Mesodermal cell (in vitro differentiated cells): ENCODE results near the gene GUCY1B1.
"Not testable (repeated sequence)": the region's sequence is repeated elsewhere in the genome, so short reads cannot be mapped to it uniquely, and the experiment has no call there.

ENCODE experiments used
- H3K27ac ChIP-seq: 2 replicates; pipeline ENCODE4 v1.7.0; 2013; ENCODE audit warnings: mild to moderate bottlenecking, low read depth, low read length, moderate library complexity; ENCODE audit not compliant: severe bottlenecking
- H3K36me3 ChIP-seq: 2 replicates; pipeline ENCODE4 v1.7.1; 2013; ENCODE audit warnings: mild to moderate bottlenecking, low read length, moderate library complexity; ENCODE audit not compliant: control insufficient read depth, insufficient read depth
- H3K4me1 ChIP-seq: one replicate; pipeline ENCODE4 v1.7.1; 2013; ENCODE audit warnings: mild to moderate bottlenecking, low read length; ENCODE audit not compliant: insufficient read depth, control insufficient read depth, poor library complexity, severe bottlenecking
- H3K4me3 ChIP-seq: 2 replicates; pipeline ENCODE4 v1.7.0; 2013; ENCODE audit warnings: low read length, control low read depth, mild to moderate bottlenecking; ENCODE audit not compliant: insufficient read depth, poor library complexity, severe bottlenecking; ENCODE audit errors: extremely low read depth
- H3K9me3 ChIP-seq: 2 replicates; pipeline ENCODE4 v1.7.1; 2013; ENCODE audit warnings: mild to moderate bottlenecking, low read length, moderate library complexity; ENCODE audit not compliant: control insufficient read depth
- WGBS, 2 experiments: methylation state at CpG; one replicate each; pipeline ENCODE4 v1.1.5; 2013; ENCODE audit warnings: missing lambda C conversion rate in 2 of 2; ENCODE audit not compliant: insufficient coverage in 2 of 2; 5-methylcytosine and 5-hydroxymethylcytosine counted together

Gene GUCY1B1

DNA sequence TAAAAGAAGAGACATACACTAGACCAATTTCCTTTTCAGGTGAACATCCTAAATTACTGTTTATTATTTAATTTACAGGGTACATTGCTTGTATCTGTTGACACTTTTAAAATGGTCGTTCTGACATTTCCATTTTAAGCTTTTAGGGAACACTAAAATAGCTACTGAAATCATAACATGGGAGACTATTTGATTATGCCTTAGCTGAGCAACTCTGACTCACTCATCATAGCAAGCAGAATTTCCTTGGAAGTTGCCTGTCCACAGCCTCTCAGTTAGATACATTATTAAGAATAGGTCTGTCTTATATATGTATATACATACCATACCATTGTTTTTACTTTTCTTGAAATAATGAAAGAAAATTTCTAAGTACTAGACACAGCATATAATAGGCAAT is 22.0 kb downstream of the GUCY1B1 start:
- Histone ChIP-seq H3K27ac (no peak overlapping the region), H3K4me3 (no peak overlapping the region), H3K9me3 (no peaks in the 10 kb centered on the region), H3K36me3 (no peaks in the 10 kb centered on the region), H3K4me1 (no peaks in the 10 kb centered on the region)
- WGBS, 2 experiments = no CpG with 5 or more reads among the region's 1 CpG

DNA sequence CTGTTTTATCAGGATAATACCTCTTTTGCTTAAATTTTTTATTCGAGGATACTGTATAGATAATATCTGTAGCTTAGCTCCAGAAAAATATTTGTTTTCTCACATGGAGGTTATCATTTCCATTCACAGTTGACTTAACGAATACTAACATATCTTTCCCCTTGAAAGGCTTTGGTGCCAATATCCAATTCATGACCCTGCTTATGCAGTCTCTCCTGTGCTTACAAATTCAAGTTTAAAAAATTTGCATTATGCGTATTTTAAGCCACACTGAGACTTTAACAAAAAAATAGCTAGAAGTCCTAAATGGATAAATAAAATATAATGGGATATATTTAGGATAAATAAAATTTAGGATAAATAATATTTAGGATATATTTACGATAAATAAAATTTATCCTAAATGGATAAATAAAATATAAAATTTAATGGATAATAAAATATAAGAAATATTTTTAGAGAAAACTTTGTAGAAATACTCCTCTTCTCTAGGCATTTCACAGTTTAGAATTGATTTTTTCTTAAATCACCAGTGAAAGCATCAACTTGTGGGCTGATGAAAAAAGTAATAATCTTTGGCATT is 22.5 kb downstream of the GUCY1B1 start:
- Histone ChIP-seq H3K36me3 (no peaks in the 10 kb centered on the region), H3K4me1 (no peaks in the 10 kb centered on the region), H3K27ac (no peak overlapping the region), H3K9me3 (no peaks in the 10 kb centered on the region), H3K4me3 (no peak overlapping the region)
- WGBS, 2 experiments = 67 to 100% methylated on average over 1 of the region's 4 CpGs

- no peak overlapping the region for H3K27ac ChIP-seq
- H3K4me3 ChIP-seq = no peak overlapping the region
- no peaks in the 10 kb centered on the region for H3K9me3 ChIP-seq
- WGBS, 2 experiments = no CpG with 5 or more reads among the region's 1 CpG
- no peaks in the 10 kb centered on the region for H3K4me1 ChIP-seq
- no peaks in the 10 kb centered on the region for H3K36me3 ChIP-seq
Observed at GRCh38 chr4:155784637-155785036, 25.8 kb downstream of the GUCY1B1 start.

GRCh38 chr4:155785828-155786227 is 27.0 kb downstream of the GUCY1B1 start:
- no peak overlapping the region for H3K4me3 ChIP-seq
- H3K27ac ChIP-seq = no peak overlapping the region
- H3K4me1 ChIP-seq = no peaks in the 10 kb centered on the region
- no peaks in the 10 kb centered on the region for H3K36me3 ChIP-seq
- WGBS, 2 experiments = no CpG with 5 or more reads among the region's 1 CpG
- H3K9me3 ChIP-seq = no peaks in the 10 kb centered on the region

DNA sequence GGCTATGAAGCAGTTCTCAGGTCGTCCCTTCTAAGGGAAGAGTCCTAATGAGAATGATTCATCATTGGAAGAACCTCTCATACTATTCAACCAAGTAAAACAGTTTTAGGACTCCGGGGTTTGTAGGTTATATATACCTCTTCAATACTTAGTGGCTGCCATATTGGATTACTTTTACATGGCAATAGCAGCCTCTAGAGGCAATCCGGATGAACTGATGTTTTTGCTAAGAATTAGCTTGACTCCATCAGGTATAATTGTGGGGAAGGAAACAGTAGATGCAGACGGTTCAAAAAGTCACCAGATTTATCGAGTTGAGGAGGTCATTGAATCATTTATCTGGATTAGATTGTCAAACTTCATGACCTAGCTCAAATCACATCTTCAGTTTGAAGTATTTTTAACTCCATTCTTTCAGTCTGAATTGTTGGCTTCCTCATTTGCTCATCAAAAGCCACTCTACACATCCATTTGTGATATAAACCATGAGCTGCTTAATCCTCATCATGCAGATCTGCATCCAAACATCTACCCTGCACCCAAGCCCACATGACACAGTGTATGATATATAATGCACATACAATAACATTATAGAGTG is 28.4 kb downstream of the GUCY1B1 start:
- H3K9me3 ChIP-seq = no peaks in the 10 kb centered on the region
- no peak overlapping the region for H3K27ac ChIP-seq
- no peaks in the 10 kb centered on the region for H3K36me3 ChIP-seq
- H3K4me1 ChIP-seq = no peaks in the 10 kb centered on the region
- WGBS, 2 experiments = 11 to 17% methylated on average over 2 to 3 of the region's 5 CpGs
- no peak overlapping the region for H3K4me3 ChIP-seq

- no peaks in the 10 kb centered on the region for H3K36me3 ChIP-seq
- H3K4me1 ChIP-seq = no peaks in the 10 kb centered on the region
- no peak overlapping the region for H3K4me3 ChIP-seq
- 79 to 100% methylated on average over 3 to 5 of the region's 6 CpGs for WGBS, 2 experiments
- no peaks in the 10 kb centered on the region for H3K9me3 ChIP-seq
- H3K27ac ChIP-seq = no peak overlapping the region
Observed at GRCh38 chr4:155789391-155789790, 30.6 kb downstream of the GUCY1B1 start.

GRCh38 chr4:155789982-155790381 is 31.2 kb downstream of the GUCY1B1 start:
- no peaks in the 10 kb centered on the region for H3K36me3 ChIP-seq
- WGBS, 2 experiments = no CpG with 5 or more reads among the region's 3 CpGs
- no peaks in the 10 kb centered on the region for H3K4me1 ChIP-seq
- no peaks in the 10 kb centered on the region for H3K9me3 ChIP-seq
- no peak overlapping the region for H3K4me3 ChIP-seq
- H3K27ac ChIP-seq = no peak overlapping the region

GRCh38 chr4:155794589-155795236 is 35.9 kb downstream of the GUCY1B1 start:
- H3K4me3 ChIP-seq = no peak overlapping the region
- H3K9me3 ChIP-seq = no peaks in the 10 kb centered on the region
- no peaks in the 10 kb centered on the region for H3K4me1 ChIP-seq
- WGBS, 2 experiments = no CpG with 5 or more reads among the region's 1 CpG
- H3K36me3 ChIP-seq = no peaks in the 10 kb centered on the region
- H3K27ac ChIP-seq = no peak overlapping the region

DNA sequence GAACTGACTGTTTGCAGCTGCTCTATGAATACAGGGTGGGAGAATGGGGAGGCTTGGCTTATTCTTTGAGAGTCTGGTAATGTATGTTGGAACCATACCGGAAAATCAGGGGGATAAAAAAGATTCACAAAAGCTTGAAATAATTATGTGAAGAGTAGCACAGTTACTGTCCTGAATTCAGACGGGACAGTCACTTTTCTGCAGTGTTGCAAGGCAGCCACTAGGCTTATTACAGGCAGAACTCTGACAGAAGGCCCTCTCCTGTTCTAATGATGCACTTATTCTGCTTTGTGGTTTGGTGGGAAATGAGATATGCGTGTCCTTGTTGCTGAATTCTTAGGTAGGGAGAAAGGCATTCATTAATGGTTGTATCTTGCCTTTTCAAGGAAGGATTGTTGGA is 37.2 kb downstream of the GUCY1B1 start:
- Histone ChIP-seq H3K4me1 (no peaks in the 10 kb centered on the region), H3K27ac (no peak overlapping the region), H3K36me3 (no peaks in the 10 kb centered on the region), H3K4me3 (no peak overlapping the region), H3K9me3 (no peaks in the 10 kb centered on the region)
- 22 to 61% methylated on average over 3 of the region's 3 CpGs for WGBS, 2 experiments

GRCh38 chr4:155797581-155797980 is 38.8 kb downstream of the GUCY1B1 start:
- not testable (repeated sequence) for H3K9me3 ChIP-seq, H3K36me3 ChIP-seq, H3K4me1 ChIP-seq, H3K27ac ChIP-seq, H3K4me3 ChIP-seq
- WGBS, 2 experiments = 60% methylated on average over 1 of the region's 4 CpGs; no CpG with 5 or more reads in 1 of the 2 experiments

DNA sequence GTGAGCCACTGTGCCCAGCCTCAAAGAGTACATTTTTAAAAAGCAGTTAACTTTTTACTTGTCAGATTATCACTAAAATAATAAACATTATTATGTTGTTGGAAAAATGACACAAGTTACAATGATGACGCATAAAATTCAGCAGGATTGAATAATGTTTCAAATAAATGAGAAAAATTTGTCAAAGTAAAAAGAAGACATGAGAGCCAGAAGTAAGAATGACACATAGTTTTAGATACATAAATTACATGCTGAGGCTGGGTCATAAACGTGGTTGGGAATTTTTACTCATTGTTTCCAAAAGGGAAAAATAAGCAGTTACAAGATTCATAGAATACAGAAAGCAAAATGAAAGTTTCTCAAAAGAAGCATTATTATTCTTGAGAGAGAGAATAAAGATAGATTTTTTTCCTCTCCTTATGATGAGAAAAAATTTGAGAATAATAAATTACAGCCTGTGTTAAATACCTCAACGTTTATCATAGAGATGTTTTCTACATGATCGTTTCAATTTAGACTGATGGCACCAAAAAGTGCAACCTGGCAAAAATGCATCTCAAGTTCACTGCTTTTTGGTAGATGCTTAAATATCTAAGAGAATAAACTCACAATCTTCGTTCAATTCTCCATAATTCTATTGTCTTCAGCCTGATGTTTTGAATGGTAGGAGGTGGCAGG is 40.4 kb downstream of the GUCY1B1 start:
- H3K4me1 ChIP-seq = no peaks in the 10 kb centered on the region
- no peaks in the 10 kb centered on the region for H3K36me3 ChIP-seq
- no peaks in the 10 kb centered on the region for H3K9me3 ChIP-seq
- WGBS, 2 experiments = 83 to 100% methylated on average over 1 to 2 of the region's 5 CpGs
- H3K4me3 ChIP-seq = no peak overlapping the region
- H3K27ac ChIP-seq = no peak overlapping the region
